Measurements from ENCODE around the gene HTT. TPM values are rescaled to one million over a fixed set of nuclear protein-coding genes. Genes with fewer than 3 reads are reported as not detected.

Gene HTT
- total RNA-seq, 3 donors from 2014 or later (not counting 1 experiment from before 2014, with no cell fraction given), result 132 to 175 (median 165) TPM

- no peaks in the 10 kb centered on the region for H3K36me3 ChIP-seq (ENCODE audit: control insufficient read depth, insufficient read depth, low read length)
- peak within 1 kb of the TSS; percentile 7 for H3K27ac ChIP-seq (ENCODE audit: low read length)
- H3K36me3 Mint-ChIP-seq, result no peaks in the 10 kb centered on the region
- peak within 1 kb of the TSS; percentile 82 for H3K4me3 ChIP-seq (ENCODE audit: low read length)
- H3K4me1 ChIP-seq (ENCODE audit: control insufficient read depth, insufficient read depth, low read length), result peaks cover 19% of the 10 kb centered on the region
- ATAC-seq (peak; percentile 82 to 90 (median 84)), DNase-seq (peak; percentile 66 to 88)
- H3K4me3 Mint-ChIP-seq, result peak within 1 kb of the TSS; percentile 91
- WGBS (ENCODE audit: insufficient coverage), result under 1% methylated on average over 116 of the region's 121 CpGs
- peaks cover 9% of the 10 kb centered on the region for H3K27me3 ChIP-seq (ENCODE audit: control insufficient read depth, insufficient read depth, low read length)
- H3K27ac Mint-ChIP-seq, result peak within 1 kb of the TSS; percentile 31 to 77
- intact Hi-C loops (cut with micrococcal nuclease), result no loop called here
- no peaks in the 10 kb centered on the region for H3K9me3 Mint-ChIP-seq
- H3K4me1 Mint-ChIP-seq, result peaks cover 21 to 28% of the 10 kb centered on the region in 2 donors
- peaks cover 6 to 13% of the 10 kb centered on the region in 2 donors for H3K27me3 Mint-ChIP-seq (ENCODE audit: low read depth in 2 of 2)
- H3K9me3 ChIP-seq (ENCODE audit: control insufficient read depth, insufficient read depth, low read length), result no peaks in the 10 kb centered on the region
- TF ChIP-seq, protein P1, sequence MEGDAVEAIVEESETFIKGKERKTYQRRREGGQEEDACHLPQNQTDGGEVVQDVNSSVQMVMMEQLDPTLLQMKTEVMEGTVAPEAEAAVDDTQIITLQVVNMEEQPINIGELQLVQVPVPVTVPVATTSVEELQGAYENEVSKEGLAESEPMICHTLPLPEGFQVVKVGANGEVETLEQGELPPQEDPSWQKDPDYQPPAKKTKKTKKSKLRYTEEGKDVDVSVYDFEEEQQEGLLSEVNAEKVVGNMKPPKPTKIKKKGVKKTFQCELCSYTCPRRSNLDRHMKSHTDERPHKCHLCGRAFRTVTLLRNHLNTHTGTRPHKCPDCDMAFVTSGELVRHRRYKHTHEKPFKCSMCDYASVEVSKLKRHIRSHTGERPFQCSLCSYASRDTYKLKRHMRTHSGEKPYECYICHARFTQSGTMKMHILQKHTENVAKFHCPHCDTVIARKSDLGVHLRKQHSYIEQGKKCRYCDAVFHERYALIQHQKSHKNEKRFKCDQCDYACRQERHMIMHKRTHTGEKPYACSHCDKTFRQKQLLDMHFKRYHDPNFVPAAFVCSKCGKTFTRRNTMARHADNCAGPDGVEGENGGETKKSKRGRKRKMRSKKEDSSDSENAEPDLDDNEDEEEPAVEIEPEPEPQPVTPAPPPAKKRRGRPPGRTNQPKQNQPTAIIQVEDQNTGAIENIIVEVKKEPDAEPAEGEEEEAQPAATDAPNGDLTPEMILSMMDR (IDR thresholded peaks at IDR 0.05), result no peak
These were observed 218.3 kb downstream of the HTT start, which contains the start of gene RGS12 for GRCh38 chr4:3292571-3293400. Gene RGS12, plus strand, starts transcription at chr4:3293021. Its CDS starts 23,150 bp downstream, at chr4:3316171.

Other genes with a start within 250 kb of the HTT start
- 100 to 1,000 TPM; 383 to 465 (median 452) TPM for gene ADD1, start 230.8 kb upstream of the HTT start, total RNA-seq
- 10 to 100 TPM; 20.9 to 25.0 (median 21.1) TPM for gene NOP14, start 111.3 kb upstream of the HTT start, total RNA-seq
- gene GRK4, start 111.1 kb upstream of the HTT start, total RNA-seq, result 1 to 10 TPM; 2.0 to 6.4 (median 5.1) TPM
- gene HTT-AS, start 143 bp upstream of the HTT start, total RNA-seq, result not detected
- gene MSANTD1, start 174.5 kb downstream of the HTT start, total RNA-seq, result 1 to 10 TPM in 2 of 3 donors, under 1 TPM in 1; 0.54 to 2.2 (median 1.8) TPM
- 10 to 100 TPM; 10.5 to 12.3 (median 10.6) TPM for gene RGS12, start 218.3 kb downstream of the HTT start, total RNA-seq